GM12878 (cell line): ENCODE data around the gene PHLDA2. TPM values are rescaled to one million over a fixed set of nuclear protein-coding genes. Genes with fewer than 3 reads are reported as not detected.

Experiments
- ATAC-seq: fragments of 200-7000 bp; cut with Tn5 transposase; 3 replicates; pipeline ENCODE4 v1.9.1; 2020; ENCODE audit warnings: mild to moderate bottlenecking, moderate library complexity
- BruUV-seq: library from RNA; stranded (reverse); fragments of 400-500 nt; replicated peaks from 2 replicates; lab custom pipeline; 2021; lab: Mats Ljungman, UMichigan
- CTCF ChIA-PET: fragments of 300-600 bp; sonication (Branson Sonifier 250); formaldehyde crosslinking; extraction: SDS; loops from one replicate; lab custom pipeline; 2021; ENCODE audit warnings: inconsistent platforms; lab: Yijun Ruan, JAX
- POLR2A ChIA-PET: fragments of 350-600 bp; formaldehyde crosslinking; extraction: SDS; loops from one replicate; lab custom pipeline; 2021; ENCODE audit warnings: inconsistent platforms; lab: Charles Lee
- RAD21 ChIA-PET: fragments of 300-600 bp; sonication (Branson Sonifier 250); formaldehyde crosslinking; loops from one replicate; lab custom pipeline; 2023; ENCODE audit warnings: antibody characterized with exemption; ENCODE audit not compliant: unreplicated experiment; lab: Charles Lee
- SMC1A ChIA-PET: fragments of 300-600 bp; sonication (Branson Sonifier 250); formaldehyde crosslinking; loops from one replicate; lab custom pipeline; 2023; ENCODE audit not compliant: unreplicated experiment, uncharacterized antibody; lab: Charles Lee
- DNase-seq: peaks from one replicate; pipeline ENCODE4 v3.0.0-alpha.2; 2011; ENCODE audit warnings: low read depth, low spot score
- FAIRE-seq: peaks from 3 replicates; lab custom pipeline; 2011; peaks lifted over from hg19 to GRCh38; lab: Jason Lieb, UNC
- H2AFZ ChIP-seq: 2 replicates; pipeline ENCODE4 v1.6.0; 2011; ENCODE audit warnings: low read depth, low read length, control low read depth; ENCODE audit not compliant: control insufficient read depth
- H3K27ac ChIP-seq: 2 replicates; pipeline ENCODE4 v1.5.1; 2011; ENCODE audit warnings: control low read depth; ENCODE audit not compliant: control insufficient read depth, insufficient read depth
- H3K27me3 ChIP-seq, 2 experiments: replicated peaks in 1 of 2; 2 replicates each; pipeline versions ENCODE4 v1.6.0 to v1.6.1; 2011; ENCODE audit warnings: low read length in 1 of 2; ENCODE audit not compliant: control insufficient read depth in 2 of 2, insufficient read depth in 2 of 2
- H3K36me3 ChIP-seq, 2 experiments: 2 replicates each; pipeline ENCODE4 v1.5.1; 2011; ENCODE audit warnings: low read length in 1 of 2; ENCODE audit not compliant: control insufficient read depth in 2 of 2, insufficient read depth in 2 of 2
- H3K4me1 ChIP-seq: 2 replicates; pipeline ENCODE4 v1.6.1; 2011; ENCODE audit warnings: mild to moderate bottlenecking, low read length, moderate library complexity, mixed read lengths; ENCODE audit not compliant: control insufficient read depth, insufficient read depth
- H3K4me2 ChIP-seq: 2 replicates; pipeline ENCODE4 v1.6.0; 2011; ENCODE audit warnings: control low read depth; ENCODE audit not compliant: control insufficient read depth, insufficient read depth
- H3K4me3 ChIP-seq: fragments of 200-600 bp; sonication (generic); 2 replicates; pipeline ENCODE4 v1.5.1; 2016
- H3K79me2 ChIP-seq: 2 replicates; pipeline ENCODE4 v1.6.0; 2011; ENCODE audit warnings: low read length; ENCODE audit not compliant: control insufficient read depth, insufficient read depth
- H3K9ac ChIP-seq: 2 replicates; pipeline ENCODE4 v1.8.0; 2011; ENCODE audit warnings: low read length, control low read depth, mixed read lengths; ENCODE audit not compliant: control insufficient read depth, insufficient read depth
- H3K9me3 ChIP-seq: replicated peaks from 3 replicates; pipeline ENCODE4 v1.5.1; 2011; ENCODE audit warnings: mild to moderate bottlenecking, low read length; ENCODE audit not compliant: control insufficient read depth, insufficient read depth
- H4K20me1 ChIP-seq: 2 replicates; pipeline ENCODE4 v1.6.0; 2011; ENCODE audit not compliant: control insufficient read depth, insufficient read depth
- CTCF ChIP-seq, 3 experiments: IDR thresholded peaks in 2 of 3; conservative IDR thresholded peaks in 1 of 3; 2 replicates each; pipeline ENCODE4 v1.5.1; 2011; ENCODE audit warnings: low read depth in 3 of 3, low read length in 3 of 3, mild to moderate bottlenecking in 3 of 3, control low read depth in 2 of 3, moderate library complexity in 2 of 3, inconsistent platforms in 1 of 3, mixed read lengths in 1 of 3; ENCODE audit not compliant: control insufficient read depth in 2 of 3, insufficient read depth in 1 of 3; ENCODE audit errors: extremely low read depth in 1 of 3
- EZH2 ChIP-seq: IDR thresholded peaks from 2 replicates; pipeline ENCODE4 v1.6.1; 2012; ENCODE audit warnings: low read depth, mild to moderate bottlenecking, control low read depth, inconsistent platforms, low read length, borderline replicate concordance; ENCODE audit not compliant: control insufficient read depth
- IKZF1 ChIP-seq: fragments of 450-650 bp; conservative IDR thresholded peaks from 2 replicates; pipeline ENCODE4 v1.6.1; 2017; ENCODE audit warnings: antibody characterized with exemption, mild to moderate bottlenecking
- LARP7 ChIP-seq: fragments of 450-650 bp; IDR thresholded peaks from 2 replicates; pipeline ENCODE4 v1.6.1; 2017; ENCODE audit warnings: mild to moderate bottlenecking
- POLR2AphosphoS2 ChIP-seq: IDR thresholded peaks from 2 replicates; pipeline ENCODE4 v1.6.1; 2011; ENCODE audit warnings: low read depth, mild to moderate bottlenecking, low read length, improper control_type of control experiment, moderate library complexity
- SUZ12 ChIP-seq: fragments of 200-600 bp; sonication (generic); IDR thresholded peaks from one replicate; pipeline ENCODE4 v1.6.1; 2018; ENCODE audit warnings: antibody characterized with exemption, mild to moderate bottlenecking; ENCODE audit not compliant: unreplicated experiment
- WGBS: methylation state at CpG from one replicate; pipeline ENCODE4 v1.1.6; 2016; ENCODE audit warnings: low lambda C conversion rate; ENCODE audit not compliant: insufficient replicate concordance, insufficient coverage; ENCODE audit errors: missing lambda C conversion rate; 5-methylcytosine and 5-hydroxymethylcytosine counted together
- in situ Hi-C: fragments of 300-500 bp; cut with MboI; formaldehyde crosslinking; loops from 9 replicates; pipeline ENCODE4 v1.14.3; 2018; ENCODE audit warnings: mixed read lengths
- intact Hi-C: fragments of 100-400 bp; cut with micrococcal nuclease; formaldehyde crosslinking; loops from one replicate; pipeline ENCODE4 v1.14.2; 2022; ENCODE audit not compliant: unreplicated experiment
- polyA plus RNA-seq, 11 experiments: library from polyadenylated mRNA; depleted of rRNA in 4 of 11; unstranded in 6 of 11; stranded (reverse) in 5 of 11; fragments of >200 nt; fragmentation: Nextera tagmentation in 4 of 11; fragmentation: Illumina TruSeq in 1 of 11; extraction: Ambion mirVana in 4 of 11; extraction: Trizol in 1 of 11; gene quantifications; 1 replicate in 1 of 11; 2 replicates in 10 of 11; pipeline versions ENCODE4 v1.2.1 to v1.2.3, GENCODE V29; 2011 to 2016; ENCODE audit warnings: inconsistent platforms in 2 of 11, missing spikeins in 2 of 11, low read depth in 1 of 11
- total RNA-seq, 4 experiments: library from RNA; depleted of rRNA in 3 of 4; stranded (reverse); fragments of >200 nt in 3 of 4; fragmentation: Illumina TruSeq in 1 of 4; extraction: Trizol in 1 of 4; gene quantifications; 2 replicates each; pipeline versions ENCODE4 v1.2.1 to v1.2.3, GENCODE V29; 2013 to 2021

The PHLDA2 gene
- total and polyA plus RNA-seq, 10 of the 15 experiments (the other 5 are each of a cell fraction or from before 2014, with no cell fraction given) = 0.15 to 0.49 (median 0.16) TPM; not detected in 7

GRCh38 chr11:2885017-2885677, 44.1 kb downstream of the PHLDA2 start:
- no peaks in the 10 kb centered on the region for H3K79me2 ChIP-seq
- 14% methylated on average over 61 of the region's 80 CpGs for WGBS
- DNase-seq = no peak
- in situ Hi-C loops = loop anchor here (5.0 kb wide), 1 partner anchor 353 kb away; no protein-coding TSS in a partner anchor
- ChIA-PET CTCF (interaction anchor here (10.2 kb wide), 1 partner anchor 352 kb away, joined by 233 read pairs; no protein-coding TSS in a partner anchor), SMC1A (no interaction called here), RAD21 (no interaction called here), POLR2A (no interaction called here)
- H3K9me3 ChIP-seq = no peaks in the 10 kb centered on the region
- peaks cover 9 to 10% of the 10 kb centered on the region in 2 experiments; a peak in 3 of 4 replicates for H3K27me3 ChIP-seq
- no peak overlapping the region for H3K27ac ChIP-seq
- no peak overlapping the region for H3K9ac ChIP-seq
- peaks cover 5% of the 10 kb centered on the region for H3K4me1 ChIP-seq
- H3K4me2 ChIP-seq = peak overlapping the region; percentile 97
- peak overlapping the region; percentile 59; the same call in 1 of the 2 replicates for H3K4me3 ChIP-seq
- peak; percentile 23 for ATAC-seq
- no peaks in the 10 kb centered on the region for H3K36me3 ChIP-seq
- FAIRE-seq = no peak
- H4K20me1 ChIP-seq = no peaks in the 10 kb centered on the region
- H2AFZ ChIP-seq = peak overlapping the region; percentile 78
- 0 out of 2 replicates have a peak, but pooled peaks have one; percentile 14 for TF ChIP-seq IKZF1
- 0 out of 2 replicates have a peak, but pooled peaks have one; percentile 81 for TF ChIP-seq EZH2
- 0 out of 2 replicates have a peak, but pooled peaks have one; percentile 45 for TF ChIP-seq LARP7
- peak; percentile 84 for TF ChIP-seq SUZ12
- no peak for TF ChIP-seq POLR2AphosphoS2
- peak in 2 of 3 experiments; percentile 3 to 28; a peak in 3 of 6 replicates for TF ChIP-seq CTCF (IDR thresholded peaks at IDR 0.05 in 2 of 3, conservative IDR thresholded peaks at IDR 0.05 in 1 of 3; ENCODE audit: control insufficient read depth in 2 of 3, extremely low read depth in 1 of 3, insufficient read depth in 1 of 3, low read depth in 3 of 3, low read length in 3 of 3)
- no TSS peak for BruUV-seq
- intact Hi-C loops = no loop called here
